GM12891 (cell line): ENCODE measurements around the gene LNX1.

Source experiments
- PAX5 ChIP-seq: IDR thresholded peaks from 2 replicates; pipeline ENCODE4 v1.6.1; 2011; ENCODE audit warnings: low read length, moderate library complexity, mild to moderate bottlenecking; ENCODE audit not compliant: insufficient read depth, severe bottlenecking
- POLR2A ChIP-seq: IDR thresholded peaks from 2 replicates; pipeline ENCODE4 v1.6.1; 2011; ENCODE audit warnings: low read depth, low read length, control low read depth
- POLR2AphosphoS5 ChIP-seq: IDR thresholded peaks from 2 replicates; pipeline ENCODE4 v1.6.1; 2011; ENCODE audit warnings: low read depth, low read length, control low read depth
- SPI1 ChIP-seq: IDR thresholded peaks from 2 replicates; pipeline ENCODE4 v1.6.1; 2011; ENCODE audit warnings: low read depth, low read length, control low read depth
- TAF1 ChIP-seq: IDR thresholded peaks from 2 replicates; pipeline ENCODE4 v1.6.1; 2011; ENCODE audit warnings: low read depth, low read length, control low read depth

- no peak for TF ChIP-seq POLR2A
- TF ChIP-seq POLR2AphosphoS5: no peak
- no peak for TF ChIP-seq TAF1
- TF ChIP-seq PAX5: no peak
- no peak for TF ChIP-seq SPI1
Observed at GRCh38 chr4:53489279-53489889, 101.9 kb downstream of the LNX1 start.
